Upper lobe of right lung (tissue), 1 donor: ENCODE measurements around the gene MERTK. TPM values are rescaled to one million over a fixed set of nuclear protein-coding genes. Genes with fewer than 3 reads are reported as not detected.

Experiments
- ATAC-seq: fragments of 200-7000 bp; cut with Tn5 transposase; one replicate; pipeline ENCODE4 v1.9.1; 2020; ENCODE audit warnings: mild to moderate bottlenecking, moderate library complexity
- DNase-seq: peaks from one replicate; pipeline ENCODE4 v3.0.0-alpha.2; 2020
- H3K27ac ChIP-seq: fragments of 200-600 bp; one replicate; pipeline ENCODE4 v1.8.0; 2022
- H3K27me3 ChIP-seq: fragments of 200-600 bp; one replicate; pipeline ENCODE4 v1.8.0; 2022; ENCODE audit warnings: mild to moderate bottlenecking
- H3K36me3 ChIP-seq: fragments of 200-600 bp; one replicate; pipeline ENCODE4 v1.8.0; 2022
- H3K4me1 ChIP-seq: fragments of 200-600 bp; one replicate; pipeline ENCODE4 v1.8.0; 2022
- H3K4me3 ChIP-seq: fragments of 200-600 bp; one replicate; pipeline ENCODE4 v1.8.0; 2022; ENCODE audit warnings: mild to moderate bottlenecking
- H3K9me3 ChIP-seq: fragments of 200-600 bp; one replicate; pipeline ENCODE4 v1.8.0; 2022
- intact Hi-C: fragments of 100-400 bp; cut with DNase I; formaldehyde crosslinking; loops from one replicate; pipeline ENCODE4 v1.11.0; 2022
- total RNA-seq: library from RNA; stranded (reverse); fragmentation: NEBNext Ultra II Directional; extraction: Animal tissue kit (Norgen Biotek cat#: 25700); gene quantifications from one replicate; pipeline ENCODE4 v1.2.1, GENCODE V29; 2021
- TF ChIP-seq, protein P1 (sequence below): fragments of 200-600 bp; IDR thresholded peaks from one replicate; pipeline ENCODE4 v1.8.0; 2022; ENCODE audit warnings: antibody characterized with exemption
- donor health status: DM: no; HTN: yes; CAD: no; lungs with severe emphysema.

MERTK gene
- total RNA-seq, 1 donor from 2014 or later, result 17.3 TPM

DNA sequence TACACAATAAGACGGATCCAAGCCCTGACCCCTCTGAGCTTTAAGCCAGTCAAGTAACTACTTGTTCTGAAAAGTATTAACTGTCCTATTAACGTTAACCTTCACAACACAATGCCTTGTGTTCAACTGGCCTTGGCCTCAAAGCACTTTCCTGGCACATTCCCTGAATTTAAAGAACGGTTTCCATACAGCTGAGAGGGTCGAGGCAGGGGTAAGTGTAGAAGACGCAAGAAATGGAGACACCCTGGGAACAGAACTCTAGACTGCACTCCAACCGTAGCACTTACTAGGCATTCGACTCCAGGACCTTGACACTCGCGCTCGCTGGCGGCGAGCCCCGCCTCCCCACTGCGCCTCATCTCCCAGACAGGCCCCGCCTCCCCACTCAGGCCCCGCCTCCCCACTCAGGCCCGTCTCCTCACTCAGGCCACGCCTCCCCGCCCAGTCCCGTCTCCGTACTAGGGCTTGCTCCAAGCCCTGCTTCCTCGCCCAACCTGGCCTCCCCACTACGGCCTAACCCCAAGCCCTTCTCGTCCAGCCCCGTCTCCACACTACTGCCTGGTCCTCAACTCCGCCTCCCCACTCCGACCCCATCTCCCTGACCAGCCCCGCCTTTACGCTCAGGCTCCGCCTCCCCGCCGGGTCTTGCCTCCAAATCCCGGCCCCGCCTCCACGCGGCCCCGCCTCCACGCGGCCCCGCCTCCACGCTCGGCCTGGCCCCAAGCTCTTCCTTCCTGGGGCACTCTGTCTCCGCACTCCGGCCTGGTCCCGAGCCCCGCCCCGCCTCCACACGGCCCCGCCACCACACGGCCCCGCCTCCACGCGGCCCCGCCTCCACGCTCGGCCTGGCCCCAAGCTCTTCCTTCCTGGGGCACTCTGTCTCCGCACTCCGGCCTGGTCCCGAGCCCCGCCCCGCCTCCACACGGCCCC, 155.8 kb downstream of the MERTK start:
- peaks cover 33% of the 10 kb centered on the region for H3K4me1 ChIP-seq
- intact Hi-C loops, result no loop called here
- no peaks in the 10 kb centered on the region for H3K36me3 ChIP-seq

DNA sequence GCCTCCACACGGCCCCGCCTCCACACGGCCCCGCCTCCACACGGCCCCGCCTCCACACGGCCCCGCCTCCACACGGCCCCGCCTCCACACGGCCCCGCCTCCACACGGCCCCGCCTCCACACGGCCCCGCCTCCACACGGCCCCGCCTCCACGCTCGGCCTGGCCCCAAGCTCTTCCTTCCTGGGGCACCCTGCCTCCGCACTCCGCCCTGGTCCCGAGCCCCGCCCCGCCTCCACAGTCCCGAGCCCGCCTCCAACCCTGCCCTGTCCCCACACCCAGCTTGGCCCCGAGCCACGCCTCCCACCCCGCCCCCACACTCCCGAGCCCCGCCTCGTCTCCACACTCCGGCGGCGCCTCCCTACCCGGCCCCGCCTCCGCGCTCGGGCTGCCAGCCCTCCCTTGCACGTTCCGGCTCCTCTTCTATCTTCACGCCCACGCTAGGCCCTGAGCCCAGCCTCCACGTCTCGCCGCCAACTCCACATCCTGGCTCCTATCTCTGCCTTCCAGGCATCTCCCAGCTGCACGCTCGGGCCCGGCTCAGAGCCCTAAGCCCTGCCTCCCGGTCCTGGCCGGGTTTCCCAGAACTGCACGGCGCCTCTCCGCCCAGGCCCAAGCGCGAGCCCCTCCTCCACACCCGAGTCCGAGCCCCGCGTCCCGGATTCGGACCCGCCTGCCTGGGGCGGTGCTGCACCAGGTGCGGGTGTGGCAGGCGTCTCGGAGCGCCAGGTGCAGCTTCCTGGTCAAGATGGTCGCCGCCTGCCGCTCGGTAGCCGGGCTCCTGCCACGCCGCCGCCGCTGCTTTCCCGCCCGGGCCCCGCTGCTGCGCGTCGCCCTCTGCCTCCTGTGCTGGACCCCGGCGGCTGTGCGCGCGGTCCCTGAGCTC, 156.7 kb downstream of the MERTK start, which contains the start of gene TMEM87B:
TMEM87B (plus strand) TSS at position 423 of the 883 bp plus-strand sequence; CDS start at position 746, 323 bp downstream.
- TF ChIP-seq, protein P1, sequence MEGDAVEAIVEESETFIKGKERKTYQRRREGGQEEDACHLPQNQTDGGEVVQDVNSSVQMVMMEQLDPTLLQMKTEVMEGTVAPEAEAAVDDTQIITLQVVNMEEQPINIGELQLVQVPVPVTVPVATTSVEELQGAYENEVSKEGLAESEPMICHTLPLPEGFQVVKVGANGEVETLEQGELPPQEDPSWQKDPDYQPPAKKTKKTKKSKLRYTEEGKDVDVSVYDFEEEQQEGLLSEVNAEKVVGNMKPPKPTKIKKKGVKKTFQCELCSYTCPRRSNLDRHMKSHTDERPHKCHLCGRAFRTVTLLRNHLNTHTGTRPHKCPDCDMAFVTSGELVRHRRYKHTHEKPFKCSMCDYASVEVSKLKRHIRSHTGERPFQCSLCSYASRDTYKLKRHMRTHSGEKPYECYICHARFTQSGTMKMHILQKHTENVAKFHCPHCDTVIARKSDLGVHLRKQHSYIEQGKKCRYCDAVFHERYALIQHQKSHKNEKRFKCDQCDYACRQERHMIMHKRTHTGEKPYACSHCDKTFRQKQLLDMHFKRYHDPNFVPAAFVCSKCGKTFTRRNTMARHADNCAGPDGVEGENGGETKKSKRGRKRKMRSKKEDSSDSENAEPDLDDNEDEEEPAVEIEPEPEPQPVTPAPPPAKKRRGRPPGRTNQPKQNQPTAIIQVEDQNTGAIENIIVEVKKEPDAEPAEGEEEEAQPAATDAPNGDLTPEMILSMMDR, result no peak
- intact Hi-C loops, result no loop called here
- Histone ChIP-seq H3K4me1 (peaks cover 33% of the 10 kb centered on the region), H3K9me3 (no peaks in the 10 kb centered on the region), H3K27ac (peak within 1 kb of the TSS; percentile 99), H3K27me3 (no peaks in the 10 kb centered on the region), H3K36me3 (peaks cover 3% of the 10 kb centered on the region), H3K4me3 (peak within 1 kb of the TSS; percentile 97)
- peak; percentile 99 for DNase-seq
- peak; percentile 84 for ATAC-seq

More for the DNA sequence above, 155.8 kb downstream of the MERTK start:
- H3K4me3 ChIP-seq, result peak overlapping the region; percentile 60
- H3K9me3 ChIP-seq, result no peaks in the 10 kb centered on the region
- peak; percentile 81 for ATAC-seq
- H3K27me3 ChIP-seq, result no peaks in the 10 kb centered on the region
- TF ChIP-seq, protein P1, result no peak
- peak; percentile 99 for DNase-seq
- H3K27ac ChIP-seq, result peak overlapping the region; percentile 78

DNA sequence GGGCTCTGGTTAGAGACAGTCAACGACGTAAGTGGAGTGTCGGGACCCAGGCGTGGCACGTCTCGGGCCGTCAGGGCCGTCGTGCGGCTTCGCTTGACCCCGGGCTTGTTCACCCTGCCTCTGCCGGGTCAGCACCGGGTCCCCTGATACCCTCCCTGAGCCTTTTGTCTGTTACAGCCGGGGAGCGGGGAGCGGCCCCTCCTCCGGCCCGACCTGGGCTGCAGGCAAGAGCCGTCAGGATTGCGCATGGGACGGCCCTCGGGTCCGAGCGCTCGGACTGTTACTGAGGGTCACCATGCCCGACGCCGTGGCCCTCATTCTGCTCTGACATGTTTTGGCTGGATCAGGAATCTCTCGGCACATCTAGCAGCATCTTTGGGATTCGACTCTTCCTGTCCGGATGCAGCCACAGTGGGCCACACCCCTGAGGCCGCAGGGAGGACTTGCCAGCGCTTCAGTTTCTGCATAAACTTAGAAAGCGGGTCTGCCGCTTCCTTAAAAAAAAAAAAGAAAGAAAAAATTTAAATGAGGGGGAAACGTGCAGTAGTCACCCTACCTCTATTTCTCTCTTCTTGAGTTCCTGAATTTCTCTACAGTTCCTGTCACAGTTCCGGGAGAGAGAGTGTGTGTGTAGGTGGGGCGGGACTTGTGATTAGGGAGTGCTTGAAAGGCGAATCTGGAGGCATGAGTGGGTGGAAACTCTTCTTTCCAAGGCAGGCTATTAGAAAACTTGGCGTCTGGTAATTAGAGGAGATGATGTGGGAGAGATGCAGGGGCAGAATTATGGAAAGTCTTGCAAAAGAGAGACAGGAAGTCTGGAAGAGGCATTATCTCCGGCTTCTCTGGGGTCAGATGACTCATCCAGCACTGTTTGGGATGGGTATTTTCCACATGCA, 157.6 kb downstream of the MERTK start:
- Histone ChIP-seq H3K27ac (peak overlapping the region; percentile 99), H3K27me3 (no peaks in the 10 kb centered on the region), H3K4me3 (peak overlapping the region; percentile 97), H3K9me3 (no peaks in the 10 kb centered on the region), H3K36me3 (peaks cover 9% of the 10 kb centered on the region), H3K4me1 (peaks cover 33% of the 10 kb centered on the region)
- intact Hi-C loops, result no loop called here
- TF ChIP-seq, protein P1, result no peak
- ATAC-seq (peak; percentile 12), DNase-seq (peak; percentile 73)

DNA sequence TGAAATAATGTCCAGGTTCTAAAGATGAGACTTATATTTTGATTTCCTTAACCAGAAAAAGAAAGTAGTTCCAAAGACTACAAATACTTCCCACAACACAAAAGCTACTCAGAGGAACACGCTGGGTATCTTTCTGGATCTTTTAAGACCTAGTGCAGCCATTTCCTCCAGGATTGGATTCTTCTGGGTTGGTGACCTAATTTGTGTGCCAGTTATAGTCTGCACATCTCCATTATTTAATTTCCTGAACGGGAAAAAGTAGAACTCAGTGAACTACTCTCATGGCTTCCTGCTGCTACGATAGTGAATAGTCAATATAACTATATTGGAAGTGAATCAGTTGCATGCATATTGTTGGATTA, 158.2 kb downstream of the MERTK start:
- intact Hi-C loops, result no loop called here
- no peak for ATAC-seq

More for the DNA sequence above, 158.2 kb downstream of the MERTK start:
- Histone ChIP-seq H3K27me3 (no peaks in the 10 kb centered on the region), H3K4me3 (peak overlapping the region; percentile 97), H3K9me3 (no peaks in the 10 kb centered on the region), H3K27ac (peak overlapping the region; percentile 99), H3K36me3 (peaks cover 16% of the 10 kb centered on the region), H3K4me1 (peaks cover 33% of the 10 kb centered on the region)
- TF ChIP-seq, protein P1, result no peak
- no peak for DNase-seq
